SK-N-DZ (cell line): Measurements from ENCODE around the gene VASP. TPM values are rescaled to one million over a fixed set of nuclear protein-coding genes. Genes with fewer than 3 reads are reported as not detected.

Source experiments
- DNase-seq: peaks from one replicate; pipeline ENCODE4 v3.0.0-alpha.2; 2015; ENCODE audit warnings: low spot score
- polyA plus RNA-seq, 2 experiments: library from polyadenylated mRNA; depleted of rRNA; stranded (reverse); fragments of >200 nt; gene quantifications; 2 replicates each; pipeline ENCODE4 v1.2.3, GENCODE V29; 2014

VASP gene
- polyA plus RNA-seq (2014; cell fraction: cytosol; rRNA removed) = 20.3 and 20.6 TPM in 2 replicates
- polyA plus RNA-seq (2014; cell fraction: nucleus; rRNA removed) = 12.5 and 15.2 TPM in 2 replicates

GRCh38 chr19:45506989-45507871 lies at the start of gene VASP:
Gene VASP, plus strand, starts transcription at chr19:45507479. Its CDS starts 293 bp downstream, at chr19:45507772.
- peak; percentile 62 for DNase-seq

GRCh38 chr19:45457776-45458175 lies 49.5 kb upstream of the VASP start:
- DNase-seq = no peak

- no peak for DNase-seq
Observed at GRCh38 chr19:45460807-45461347, 46.4 kb upstream of the VASP start.

GRCh38 chr19:45462174-45462573 lies 45.1 kb upstream of the VASP start:
- DNase-seq = no peak

- no peak for DNase-seq
Observed at GRCh38 chr19:45463241-45463640, 44.0 kb upstream of the VASP start.

- no peak for DNase-seq
Observed at GRCh38 chr19:45464274-45464673, 43.0 kb upstream of the VASP start.

- DNase-seq = no peak
Observed at GRCh38 chr19:45464852-45465441, 42.3 kb upstream of the VASP start.

GRCh38 chr19:45467115-45467455 lies 40.2 kb upstream of the VASP start:
- DNase-seq = no peak

GRCh38 chr19:45467456-45468158 lies 39.7 kb upstream of the VASP start, which contains the start of gene FOSB:
Gene FOSB, plus strand, starts transcription at chr19:45467996. Its CDS starts 591 bp downstream, at chr19:45468587.
- peak; percentile 92 for DNase-seq

- DNase-seq = no peak
Observed at GRCh38 chr19:45468159-45468651, 39.1 kb upstream of the VASP start.

GRCh38 chr19:45468803-45469131 lies 38.5 kb upstream of the VASP start:
- no peak for DNase-seq

GRCh38 chr19:45469132-45469944 lies 37.9 kb upstream of the VASP start:
- peak; percentile 89 for DNase-seq

GRCh38 chr19:45469945-45470761 lies 37.1 kb upstream of the VASP start:
- no peak for DNase-seq

- no peak for DNase-seq
Observed at GRCh38 chr19:45470762-45471081, 36.6 kb upstream of the VASP start.

GRCh38 chr19:45471111-45471930 lies 36.0 kb upstream of the VASP start:
- no peak for DNase-seq

- DNase-seq = no peak
Observed at GRCh38 chr19:45471931-45472562, 35.2 kb upstream of the VASP start.

- no peak for DNase-seq
Observed at GRCh38 chr19:45472563-45473366, 34.5 kb upstream of the VASP start.

- DNase-seq = no peak
Observed at GRCh38 chr19:45473367-45473681, 34.0 kb upstream of the VASP start.
